GM12873 (cell line): ENCODE results near the gene HSD17B3.

Experiments used
- CTCF ChIP-seq: IDR thresholded peaks from 2 replicates; pipeline ENCODE4 v1.5.1; 2012; ENCODE audit warnings: low read depth, mild to moderate bottlenecking, moderate library complexity, low read length, control low read depth; ENCODE audit not compliant: insufficient read depth; ENCODE audit errors: missing control alignments

The HSD17B3 gene

GRCh38 chr9:96215841-96216240 lies 86.1 kb downstream of the HSD17B3 start:
- peak; percentile 10 for TF ChIP-seq CTCF

DNA sequence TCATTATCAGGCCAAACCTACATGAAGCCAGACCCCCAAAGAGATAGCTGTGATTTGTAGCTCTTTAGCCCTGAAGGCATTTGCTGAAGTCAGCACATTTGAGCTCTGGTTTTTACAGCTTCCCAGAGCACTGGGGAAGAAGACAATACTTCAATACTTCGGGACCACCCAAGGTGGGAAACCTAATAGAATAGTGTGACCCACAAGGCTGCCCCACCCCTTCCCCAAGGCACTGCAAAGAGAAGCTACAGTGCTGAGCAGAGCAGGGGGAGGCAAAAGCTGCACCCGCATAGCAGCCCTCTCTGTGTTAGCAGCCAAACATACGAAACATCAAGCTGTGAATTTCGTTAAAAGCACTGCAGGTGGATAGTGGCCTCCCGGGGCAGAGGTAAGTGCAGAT lies 87.3 kb downstream of the HSD17B3 start:
- TF ChIP-seq CTCF, result no peak

DNA sequence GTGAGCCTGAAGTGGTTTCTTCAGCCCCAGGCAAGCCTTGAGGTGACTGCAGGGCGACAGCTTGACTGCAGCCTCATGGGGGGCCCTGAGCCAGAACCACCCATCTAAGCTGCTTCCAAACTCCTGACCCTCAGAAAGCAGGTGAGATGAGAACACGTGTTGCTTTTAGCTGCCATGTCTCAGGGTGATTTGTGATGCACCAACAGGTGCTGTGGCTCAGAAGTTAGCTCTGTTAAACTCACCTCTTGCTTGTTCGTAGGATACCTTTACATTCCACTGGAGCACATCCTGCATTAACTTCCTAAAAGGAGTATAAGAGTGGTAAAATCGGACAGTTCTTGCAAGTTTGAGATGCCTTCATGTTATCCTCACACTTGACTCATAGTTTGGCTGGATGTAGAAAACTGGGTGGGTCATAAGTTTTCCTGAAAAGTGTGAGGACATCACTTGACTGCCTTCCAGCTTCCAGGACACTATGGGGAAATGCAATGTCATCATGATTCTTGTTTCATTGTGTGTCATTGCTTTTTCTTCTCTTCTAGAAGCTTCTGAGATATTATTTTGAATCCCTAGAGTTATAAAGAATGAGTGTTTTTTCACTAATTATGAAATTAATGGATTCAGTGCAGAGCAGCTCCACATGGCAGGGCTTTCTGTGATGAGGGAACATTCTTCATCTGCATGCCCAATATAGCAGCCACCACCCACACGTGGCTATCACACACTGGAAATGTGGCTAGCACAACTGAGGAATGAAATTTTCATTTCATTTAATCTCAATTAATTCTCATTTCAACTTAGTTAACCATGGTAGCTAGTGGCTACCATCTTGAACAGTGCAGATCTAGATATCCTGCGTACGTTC lies 92.3 kb downstream of the HSD17B3 start:
- TF ChIP-seq CTCF, result no peak

- TF ChIP-seq CTCF, result no peak
Observed at GRCh38 chr9:96206156-96206751, 95.7 kb downstream of the HSD17B3 start.

DNA sequence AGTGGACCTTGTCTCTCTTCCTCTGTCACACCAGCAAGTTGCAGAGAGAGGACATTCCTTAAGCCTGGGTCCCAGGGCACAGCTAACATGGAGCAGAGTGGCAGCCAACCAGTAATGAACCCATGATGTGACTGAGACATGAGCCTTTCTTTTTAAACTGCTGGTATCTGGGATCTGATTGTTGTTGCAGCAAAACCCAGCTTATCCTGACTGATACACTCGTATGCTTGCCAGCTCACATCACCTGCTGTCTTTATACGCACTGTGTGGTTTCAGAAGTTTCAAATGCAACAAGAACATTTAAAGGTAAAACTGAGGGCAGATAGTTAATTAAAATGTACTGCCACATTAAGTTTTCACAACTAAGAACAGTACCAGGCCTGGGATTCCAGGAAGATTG lies 97.1 kb downstream of the HSD17B3 start:
- no peak for TF ChIP-seq CTCF

GRCh38 chr9:96203867-96204501 lies 98.0 kb downstream of the HSD17B3 start:
- no peak for TF ChIP-seq CTCF
